ENCODE results near the gene PRPSAP2.

Gene PRPSAP2

DNA sequence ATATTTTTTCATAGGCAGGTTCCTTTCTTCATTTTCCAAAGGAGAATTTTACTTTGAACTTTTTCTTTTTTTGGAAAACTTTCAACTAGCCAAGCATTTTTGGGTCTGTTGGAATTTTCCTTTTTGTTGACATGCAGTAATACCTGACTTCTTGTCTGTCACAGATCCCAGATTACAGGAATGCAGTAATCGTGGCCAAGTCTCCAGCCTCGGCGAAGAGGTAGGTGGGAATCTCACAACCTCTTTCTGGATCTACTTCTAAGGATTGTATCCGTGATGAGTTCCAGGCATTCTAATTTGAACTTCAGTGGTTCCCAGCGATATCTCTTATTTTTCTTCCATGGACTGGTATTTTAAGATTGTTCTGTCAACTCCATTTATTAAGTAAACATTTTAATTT lies 31.7 kb downstream of the PRPSAP2 start:
- no peak overlapping the region for H3K9ac ChIP-seq

DNA sequence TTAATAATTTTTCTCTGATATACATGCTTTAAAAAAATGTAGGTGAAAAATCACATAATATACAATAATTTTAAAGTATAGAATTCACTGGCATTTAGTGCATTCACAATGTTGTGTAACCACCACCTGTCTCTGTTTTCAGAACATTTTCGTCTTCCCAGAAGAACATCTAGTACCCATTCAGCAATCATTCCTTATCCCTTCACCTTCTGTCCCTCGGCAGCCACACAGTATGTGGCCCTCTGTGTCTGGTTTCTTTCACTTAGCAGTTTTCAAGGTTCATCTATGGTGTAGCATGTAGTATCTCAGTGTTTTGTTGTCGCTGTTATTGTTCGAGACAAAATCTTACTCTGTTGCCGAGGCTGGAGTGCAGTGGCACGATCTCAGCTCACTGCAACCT lies 33.6 kb downstream of the PRPSAP2 start:
- Histone ChIP-seq H3K9me3 (peaks cover 32% of the 10 kb centered on the region), H3K27me3 (no peaks in the 10 kb centered on the region), H3K27ac (no peak overlapping the region), H3K36me3 (peaks cover 86% of the 10 kb centered on the region), H3K4me1 (no peaks in the 10 kb centered on the region), H3K9ac (no peak overlapping the region), H3K4me3 (no peak overlapping the region), H4K20me1 (no peaks in the 10 kb centered on the region), H3K4me2 (no peak overlapping the region)
- no peak for TF ChIP-seq Cebpa-rat (IDR thresholded peaks at IDR 0.05)

More for the DNA sequence above, 31.7 kb downstream of the PRPSAP2 start:
- H3K9me3 ChIP-seq = peaks cover 20% of the 10 kb centered on the region
- no peaks in the 10 kb centered on the region for H3K4me1 ChIP-seq
- H3K4me3 ChIP-seq = no peak overlapping the region
- H3K27me3 ChIP-seq = no peaks in the 10 kb centered on the region
- TF ChIP-seq Cebpa-rat (IDR thresholded peaks at IDR 0.05) = no peak
- H4K20me1 ChIP-seq = no peaks in the 10 kb centered on the region
- peaks cover 86% of the 10 kb centered on the region for H3K36me3 ChIP-seq
- H3K27ac ChIP-seq = no peak overlapping the region
- no peak overlapping the region for H3K4me2 ChIP-seq

DNA sequence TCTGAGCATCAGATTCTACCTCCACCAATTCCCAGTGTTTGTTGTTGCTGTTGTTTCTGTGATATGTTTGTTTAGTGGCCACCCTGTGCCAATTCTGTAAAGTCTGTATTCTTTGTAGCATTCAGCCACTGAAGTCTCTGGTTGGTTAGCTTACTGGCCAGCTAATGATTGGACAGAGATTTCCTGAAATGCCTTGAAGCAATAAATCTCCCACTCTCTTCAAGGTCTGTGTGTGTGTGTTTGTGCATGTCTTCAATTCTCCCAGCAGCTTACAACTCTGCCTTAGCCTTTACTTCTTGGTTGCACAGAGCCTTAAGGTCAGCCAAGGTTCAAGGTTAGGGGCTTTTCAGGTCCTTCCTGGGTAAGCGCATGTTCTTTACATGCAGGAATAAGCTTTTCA lies 38.2 kb downstream of the PRPSAP2 start:
- H3K4me2 ChIP-seq = no peak overlapping the region
- no peak for TF ChIP-seq Cebpa-rat (IDR thresholded peaks at IDR 0.05)
- no peaks in the 10 kb centered on the region for H3K27me3 ChIP-seq
- no peak overlapping the region for H3K27ac ChIP-seq
- no peaks in the 10 kb centered on the region for H4K20me1 ChIP-seq
- no peak overlapping the region for H3K9ac ChIP-seq
- H3K4me1 ChIP-seq = peaks cover 19% of the 10 kb centered on the region
- H3K36me3 ChIP-seq = peaks cover 85% of the 10 kb centered on the region
- no peak overlapping the region for H3K4me3 ChIP-seq
- H3K9me3 ChIP-seq = peaks cover 56% of the 10 kb centered on the region

DNA sequence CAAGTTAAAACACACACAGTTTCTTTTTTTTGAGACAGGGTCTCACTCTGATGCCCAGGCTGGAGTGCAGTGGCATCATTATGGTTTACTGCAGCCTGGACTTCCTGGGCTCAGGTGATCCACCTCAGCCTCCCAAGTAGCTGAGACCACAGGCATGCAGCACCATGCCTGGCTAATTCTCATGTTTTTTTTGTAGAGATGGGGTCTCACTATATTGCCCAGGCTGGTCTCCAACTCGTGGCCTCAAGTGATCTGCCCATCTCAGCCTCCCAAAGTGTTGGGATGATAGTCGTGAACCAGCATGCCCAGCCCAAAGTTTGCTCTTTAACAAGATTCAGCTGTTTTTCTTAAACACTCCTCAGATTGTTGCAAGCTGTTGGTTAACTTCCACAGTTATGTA lies 39.0 kb downstream of the PRPSAP2 start:
- peaks cover 56% of the 10 kb centered on the region for H3K9me3 ChIP-seq
- H3K4me3 ChIP-seq = no peak overlapping the region
- no peak for TF ChIP-seq Cebpa-rat (IDR thresholded peaks at IDR 0.05)
- H3K36me3 ChIP-seq = peaks cover 77% of the 10 kb centered on the region
- H3K9ac ChIP-seq = no peak overlapping the region
- H3K4me1 ChIP-seq = peaks cover 27% of the 10 kb centered on the region
- H3K27me3 ChIP-seq = no peaks in the 10 kb centered on the region
- no peak overlapping the region for H3K27ac ChIP-seq
- no peak overlapping the region for H3K4me2 ChIP-seq
- H4K20me1 ChIP-seq = no peaks in the 10 kb centered on the region

DNA sequence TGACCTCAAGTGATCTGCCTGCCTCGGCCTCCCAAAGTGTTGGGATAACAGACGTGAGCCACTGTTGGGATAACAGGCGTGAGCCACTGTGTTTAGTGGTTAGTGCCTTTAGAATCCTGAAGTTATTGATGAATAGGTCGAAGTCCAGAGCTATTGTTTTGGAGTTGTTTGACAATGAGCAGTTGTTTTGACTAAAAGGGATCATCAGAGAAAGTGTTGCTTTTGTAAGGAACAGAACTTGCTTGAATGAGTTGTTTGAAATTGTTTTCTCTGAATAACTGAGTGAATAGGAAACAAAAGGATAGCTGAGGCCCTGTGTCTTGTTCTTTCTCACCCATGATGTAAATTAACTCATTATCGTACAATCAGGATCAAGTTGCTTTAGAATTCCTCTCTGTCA lies 46.6 kb downstream of the PRPSAP2 start:
- no peak overlapping the region for H3K9ac ChIP-seq
- H3K36me3 ChIP-seq = peaks cover 66% of the 10 kb centered on the region
- TF ChIP-seq Cebpa-rat (IDR thresholded peaks at IDR 0.05) = no peak

DNA sequence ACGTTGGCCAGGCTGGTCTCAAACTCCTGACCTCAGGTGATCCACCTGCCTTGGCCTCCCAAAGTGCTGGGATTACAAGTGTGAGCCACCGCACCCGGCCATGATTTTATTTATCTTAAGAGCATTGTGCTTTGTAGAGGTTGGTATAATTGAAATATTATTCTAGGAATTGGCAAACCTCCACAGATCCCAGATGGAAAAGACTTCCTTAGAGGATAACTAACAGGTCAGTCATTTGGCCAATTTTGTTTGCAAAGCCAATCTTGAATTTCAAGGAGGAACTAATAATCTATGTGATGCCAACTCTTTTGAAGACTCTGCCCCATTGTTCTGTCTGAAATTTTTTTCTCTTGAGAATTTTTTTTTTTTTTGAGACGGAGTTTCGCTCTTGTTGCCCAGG lies 47.3 kb downstream of the PRPSAP2 start:
- H3K27me3 ChIP-seq = no peaks in the 10 kb centered on the region
- no peak overlapping the region for H3K9ac ChIP-seq
- no peak overlapping the region for H3K4me2 ChIP-seq
- no peak overlapping the region for H3K4me3 ChIP-seq
- H3K4me1 ChIP-seq = peaks cover 47% of the 10 kb centered on the region
- H4K20me1 ChIP-seq = no peaks in the 10 kb centered on the region
- no peaks in the 10 kb centered on the region for H3K9me3 ChIP-seq
- no peak for TF ChIP-seq Cebpa-rat (IDR thresholded peaks at IDR 0.05)
- peaks cover 71% of the 10 kb centered on the region for H3K36me3 ChIP-seq
- H3K27ac ChIP-seq = no peak overlapping the region

More for the DNA sequence above, 46.6 kb downstream of the PRPSAP2 start:
- H3K27ac ChIP-seq = no peak overlapping the region
- H3K9me3 ChIP-seq = peaks cover 1% of the 10 kb centered on the region; the same call in 1 of the 2 replicates
- no peaks in the 10 kb centered on the region for H3K27me3 ChIP-seq
- peaks cover 47% of the 10 kb centered on the region for H3K4me1 ChIP-seq
- H3K4me2 ChIP-seq = no peak overlapping the region
- H4K20me1 ChIP-seq = no peaks in the 10 kb centered on the region
- no peak overlapping the region for H3K4me3 ChIP-seq

DNA sequence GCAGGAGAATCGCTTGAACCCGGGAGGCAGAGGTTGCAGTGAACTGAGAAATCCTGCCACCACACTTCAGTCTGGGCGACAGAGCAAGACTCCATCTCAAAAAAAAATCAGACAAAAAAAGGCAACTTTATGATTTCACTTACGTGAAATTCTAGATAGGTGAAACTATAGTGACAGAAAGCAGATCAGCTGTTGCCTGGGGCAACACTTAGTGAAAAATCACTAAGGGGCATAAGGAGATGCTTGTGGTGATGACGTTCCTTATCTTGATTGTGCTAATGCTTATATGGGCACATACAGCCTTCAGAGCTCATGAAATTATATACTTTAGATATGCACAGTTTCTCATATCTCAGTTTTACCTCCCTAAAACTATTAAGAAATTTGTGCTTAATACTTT lies 52.4 kb downstream of the PRPSAP2 start:
- H4K20me1 ChIP-seq = no peaks in the 10 kb centered on the region
- H3K4me3 ChIP-seq = no peak overlapping the region
- no peak overlapping the region for H3K27ac ChIP-seq
- H3K9me3 ChIP-seq = no peaks in the 10 kb centered on the region
- H3K9ac ChIP-seq = no peak overlapping the region
- H3K36me3 ChIP-seq = peaks cover 96% of the 10 kb centered on the region
- H3K27me3 ChIP-seq = no peaks in the 10 kb centered on the region
- no peak overlapping the region for H3K4me2 ChIP-seq
- TF ChIP-seq Cebpa-rat (IDR thresholded peaks at IDR 0.05) = no peak
- H3K4me1 ChIP-seq = peaks cover 12% of the 10 kb centered on the region

DNA sequence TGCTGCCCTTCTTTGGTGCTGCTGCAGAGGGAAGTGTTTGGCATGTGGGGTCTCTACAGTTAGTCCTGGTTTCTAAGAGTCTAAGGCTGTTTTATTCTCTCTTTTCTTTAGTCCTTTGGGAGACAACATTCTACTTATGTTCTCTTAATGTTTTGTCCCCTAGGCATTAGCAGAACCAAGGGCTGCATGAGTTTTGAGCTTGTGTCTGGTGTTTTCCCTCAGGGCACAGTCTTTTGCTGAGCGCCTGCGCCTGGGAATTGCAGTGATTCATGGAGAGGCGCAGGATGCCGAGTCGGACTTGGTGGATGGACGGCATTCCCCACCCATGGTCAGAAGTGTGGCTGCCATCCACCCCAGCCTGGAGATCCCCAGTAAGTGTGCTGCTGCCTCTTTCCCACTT lies 53.0 kb downstream of the PRPSAP2 start:
- H3K9me3 ChIP-seq = no peaks in the 10 kb centered on the region
- H4K20me1 ChIP-seq = no peaks in the 10 kb centered on the region
- no peaks in the 10 kb centered on the region for H3K27me3 ChIP-seq
- H3K27ac ChIP-seq = no peak overlapping the region
- H3K4me3 ChIP-seq = no peak overlapping the region
- peaks cover 97% of the 10 kb centered on the region for H3K36me3 ChIP-seq
- H3K9ac ChIP-seq = no peak overlapping the region
- H3K4me1 ChIP-seq = peaks cover 18% of the 10 kb centered on the region
- TF ChIP-seq Cebpa-rat (IDR thresholded peaks at IDR 0.05) = no peak
- no peak overlapping the region for H3K4me2 ChIP-seq

DNA sequence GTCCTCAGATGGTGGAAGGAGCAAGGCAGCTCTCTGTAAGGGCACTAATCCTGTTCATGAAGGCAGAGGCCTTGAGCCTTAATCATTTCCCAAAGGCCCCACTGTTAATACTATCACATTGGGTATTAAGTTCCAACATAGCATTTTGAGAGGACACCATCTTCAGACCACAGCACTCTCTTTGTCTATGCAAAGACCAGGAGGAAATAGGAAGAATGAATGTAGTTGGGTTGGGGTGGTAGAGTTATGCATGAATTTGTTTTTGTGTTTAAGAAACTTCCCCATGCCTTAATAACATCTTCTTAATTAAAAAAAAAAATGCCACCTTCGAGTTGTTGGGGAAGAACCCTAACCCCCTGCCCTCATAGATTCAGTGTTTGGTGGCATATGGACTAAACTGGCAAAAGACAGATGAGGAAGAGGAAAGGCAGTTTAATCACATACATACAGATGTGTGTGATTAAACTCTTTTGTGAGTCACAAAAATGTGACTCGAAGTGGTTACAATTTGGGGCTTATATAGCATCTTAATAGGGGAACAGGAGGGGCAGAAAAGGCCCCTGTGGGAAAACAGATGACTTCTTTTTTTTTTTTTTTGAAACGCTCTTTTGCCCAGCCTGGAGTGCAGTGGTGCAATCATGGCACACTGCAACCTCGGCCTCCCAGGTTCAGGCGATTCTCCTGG lies 59.0 kb downstream of the PRPSAP2 start:
- Histone ChIP-seq H3K27ac (no peak overlapping the region), H3K9me3 (no peaks in the 10 kb centered on the region), H3K4me2 (0 out of 2 replicates have a peak overlapping the region, but pooled peaks have one; percentile 26), H3K4me1 (peaks cover 60% of the 10 kb centered on the region), H3K36me3 (peaks cover 70% of the 10 kb centered on the region), H4K20me1 (no peaks in the 10 kb centered on the region), H3K27me3 (no peaks in the 10 kb centered on the region), H3K9ac (no peak overlapping the region), H3K4me3 (no peak overlapping the region)
- TF ChIP-seq Cebpa-rat (IDR thresholded peaks at IDR 0.05) = no peak

DNA sequence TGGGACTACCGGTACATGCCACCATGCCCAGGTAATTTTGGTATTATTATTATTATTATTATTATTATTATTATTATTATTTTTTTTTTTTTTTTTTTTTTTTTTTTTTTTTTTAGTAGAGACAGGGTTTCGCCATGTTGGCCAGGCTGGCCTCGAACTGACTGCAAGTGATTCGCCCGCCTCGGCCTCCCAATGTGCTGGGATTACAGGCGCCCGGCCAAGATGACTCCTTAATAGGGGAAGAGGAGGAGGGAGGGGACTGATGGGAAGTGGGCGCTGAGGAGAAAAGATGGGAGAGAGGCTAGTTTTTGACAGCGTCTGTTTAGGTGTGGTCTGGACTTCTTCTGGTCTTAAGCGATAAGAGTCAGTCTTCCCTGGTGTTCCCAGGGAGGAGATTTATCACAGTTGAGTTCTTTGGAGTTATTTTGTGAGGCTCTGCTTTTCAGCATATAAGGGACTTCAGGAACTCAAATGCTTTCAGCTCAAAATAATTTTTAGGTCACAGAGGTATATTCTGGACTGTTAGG lies 59.6 kb downstream of the PRPSAP2 start:
- H3K9me3 ChIP-seq = no peaks in the 10 kb centered on the region
- no peak overlapping the region for H3K4me2 ChIP-seq
- peaks cover 66% of the 10 kb centered on the region for H3K4me1 ChIP-seq
- no peak overlapping the region for H3K9ac ChIP-seq
- no peak for TF ChIP-seq Cebpa-rat (IDR thresholded peaks at IDR 0.05)
- H4K20me1 ChIP-seq = no peaks in the 10 kb centered on the region
- H3K27ac ChIP-seq = no peak overlapping the region
- peaks cover 64% of the 10 kb centered on the region for H3K36me3 ChIP-seq
- H3K27me3 ChIP-seq = no peaks in the 10 kb centered on the region
- no peak overlapping the region for H3K4me3 ChIP-seq
